Kidney glomerular epithelial cell (primary cell): ENCODE measurements around the gene GAL3ST2.
"Not testable (repeated sequence)": the region's sequence is repeated elsewhere in the genome, so short reads cannot be mapped to it uniquely, and the experiment has no call there.

ENCODE experiments used
- DNase-seq: peaks from one replicate; lab custom pipeline; 2025; lab: John Stamatoyannopoulos, UW

Gene GAL3ST2

GRCh38 chr2:241776336-241777169, at the start of gene GAL3ST2:
Gene GAL3ST2 (plus strand): TSS chr2:241776822. CDS start chr2:241776956, 134 bp downstream.
- no peak for DNase-seq

GRCh38 chr2:241728000-241728399, 48.6 kb upstream of the GAL3ST2 start:
- DNase-seq: no peak

GRCh38 chr2:241728627-241729026, 48.0 kb upstream of the GAL3ST2 start:
- DNase-seq: no peak

GRCh38 chr2:241729868-241730267, 46.8 kb upstream of the GAL3ST2 start:
- no peak for DNase-seq

- no peak for DNase-seq
Observed at GRCh38 chr2:241730671-241731293, 45.8 kb upstream of the GAL3ST2 start.

GRCh38 chr2:241732513-241733186, 44.0 kb upstream of the GAL3ST2 start:
- DNase-seq: peak; percentile 66

GRCh38 chr2:241733391-241734207, 43.0 kb upstream of the GAL3ST2 start:
- no peak for DNase-seq

GRCh38 chr2:241734208-241734466, 42.5 kb upstream of the GAL3ST2 start:
- no peak for DNase-seq

GRCh38 chr2:241734467-241735208, 42.0 kb upstream of the GAL3ST2 start, which contains the start of gene D2HGDH:
Gene D2HGDH (plus strand): TSS chr2:241734630. CDS start chr2:241735225, 595 bp downstream.
- peak; percentile 61 for DNase-seq

GRCh38 chr2:241736111-241736510, 40.5 kb upstream of the GAL3ST2 start:
- no peak for DNase-seq

GRCh38 chr2:241738040-241738686, 38.5 kb upstream of the GAL3ST2 start:
- DNase-seq: no peak

- DNase-seq: no peak
Observed at GRCh38 chr2:241739177-241739576, 37.4 kb upstream of the GAL3ST2 start.

GRCh38 chr2:241739651-241740050, 37.0 kb upstream of the GAL3ST2 start:
- peak; percentile 6 for DNase-seq

- no peak for DNase-seq
Observed at GRCh38 chr2:241741016-241741415, 35.6 kb upstream of the GAL3ST2 start.

GRCh38 chr2:241742320-241742939, 34.2 kb upstream of the GAL3ST2 start:
- no peak for DNase-seq

- not testable (repeated sequence) for DNase-seq
Observed at GRCh38 chr2:241743008-241743407, 33.6 kb upstream of the GAL3ST2 start.

- no peak for DNase-seq
Observed at GRCh38 chr2:241743620-241744019, 33.0 kb upstream of the GAL3ST2 start.

- DNase-seq: no peak
Observed at GRCh38 chr2:241744028-241744754, 32.4 kb upstream of the GAL3ST2 start.

GRCh38 chr2:241745276-241745675, 31.3 kb upstream of the GAL3ST2 start:
- no peak for DNase-seq

- no peak for DNase-seq
Observed at GRCh38 chr2:241746084-241746483, 30.5 kb upstream of the GAL3ST2 start.
